ENCODE results near the gene MS4A15.

The MS4A15 gene

GRCh38 chr11:60768202-60768601, 11.5 kb downstream of the MS4A15 start:
- no peak for TF ChIP-seq CTCF (IDR thresholded peaks at IDR 0.05; ENCODE audit: insufficient read depth, low read depth, low read length, missing control alignments)
- no peak overlapping the region for H3K4me3 ChIP-seq (ENCODE audit: low read depth, low read length)
- DNase-seq (ENCODE audit: low read depth), result no peak

- H3K4me3 ChIP-seq (ENCODE audit: low read depth, low read length), result no peak overlapping the region
- TF ChIP-seq CTCF (IDR thresholded peaks at IDR 0.05; ENCODE audit: insufficient read depth, low read depth, low read length, missing control alignments), result no peak
- no peak for DNase-seq (ENCODE audit: low read depth)
Observed at GRCh38 chr11:60769273-60769672, 12.6 kb downstream of the MS4A15 start.

GRCh38 chr11:60769811-60770210, 13.1 kb downstream of the MS4A15 start:
- no peak overlapping the region for H3K4me3 ChIP-seq (ENCODE audit: low read depth, low read length)
- TF ChIP-seq CTCF (IDR thresholded peaks at IDR 0.05; ENCODE audit: insufficient read depth, low read depth, low read length, missing control alignments), result no peak
- no peak for DNase-seq (ENCODE audit: low read depth)

- no peak overlapping the region for H3K4me3 ChIP-seq (ENCODE audit: low read depth, low read length)
- TF ChIP-seq CTCF (IDR thresholded peaks at IDR 0.05; ENCODE audit: insufficient read depth, low read depth, low read length, missing control alignments), result no peak
- DNase-seq (ENCODE audit: low read depth), result no peak
Observed at GRCh38 chr11:60771146-60771545, 14.5 kb downstream of the MS4A15 start.

- H3K4me3 ChIP-seq (ENCODE audit: low read depth, low read length), result no peak overlapping the region
- no peak for TF ChIP-seq CTCF (IDR thresholded peaks at IDR 0.05; ENCODE audit: insufficient read depth, low read depth, low read length, missing control alignments)
- DNase-seq (ENCODE audit: low read depth), result peak; percentile 73
Observed at GRCh38 chr11:60771879-60772525, 15.3 kb downstream of the MS4A15 start.

- no peak overlapping the region for H3K4me3 ChIP-seq (ENCODE audit: low read depth, low read length)
- TF ChIP-seq CTCF (IDR thresholded peaks at IDR 0.05; ENCODE audit: insufficient read depth, low read depth, low read length, missing control alignments), result no peak
- no peak for DNase-seq (ENCODE audit: low read depth)
Observed at GRCh38 chr11:60772666-60773065, 16.0 kb downstream of the MS4A15 start.

GRCh38 chr11:60774726-60775125, 18.1 kb downstream of the MS4A15 start:
- DNase-seq (ENCODE audit: low read depth), result no peak
- H3K4me3 ChIP-seq (ENCODE audit: low read depth, low read length), result no peak overlapping the region
- no peak for TF ChIP-seq CTCF (IDR thresholded peaks at IDR 0.05; ENCODE audit: insufficient read depth, low read depth, low read length, missing control alignments)

Measured in GM12865 (cell line).